Neutrophil (primary cell): ENCODE results near the gene ZNF774.

Experiments used
- H3K27ac ChIP-seq: fragments of 200-600 bp; sonication (generic); 2 replicates; pipeline ENCODE4 v1.5.1; 2016; ENCODE audit warnings: mild to moderate bottlenecking, moderate library complexity
- H3K27me3 ChIP-seq: fragments of 200-600 bp; sonication (generic); 2 replicates; pipeline ENCODE4 v1.6.0; 2016; ENCODE audit warnings: mild to moderate bottlenecking
- H3K36me3 ChIP-seq: fragments of 200-600 bp; sonication (generic); 2 replicates; pipeline ENCODE4 v1.5.1; 2017
- H3K4me1 ChIP-seq, 2 experiments: fragments of 200-600 bp in 1 of 2; sonication (generic) in 1 of 2; 1 replicate in 1 of 2; 2 replicates in 1 of 2; pipeline versions ENCODE4 v1.5.1 to v1.6.1; 2013 to 2016; ENCODE audit warnings: low read depth in 1 of 2, low read length in 1 of 2, mild to moderate bottlenecking in 1 of 2, moderate library complexity in 1 of 2; ENCODE audit not compliant: control insufficient read depth in 1 of 2, insufficient read depth in 1 of 2
- H3K4me3 ChIP-seq, 2 experiments: fragments of 200-600 bp in 1 of 2; sonication (generic) in 1 of 2; 1 replicate in 1 of 2; 2 replicates in 1 of 2; pipeline ENCODE4 v1.5.1; 2013 to 2016; ENCODE audit warnings: low read depth in 1 of 2, low read length in 1 of 2, mild to moderate bottlenecking in 1 of 2, moderate library complexity in 1 of 2
- H3K9me3 ChIP-seq: fragments of 200-600 bp; sonication (generic); 2 replicates; pipeline ENCODE4 v1.5.1; 2016
- TF ChIP-seq, protein P1 (sequence below): fragments of 200-600 bp; sonication (generic); IDR thresholded peaks from 2 replicates; pipeline ENCODE4 v1.5.1; 2016; ENCODE audit warnings: antibody characterized with exemption

ZNF774 gene

DNA sequence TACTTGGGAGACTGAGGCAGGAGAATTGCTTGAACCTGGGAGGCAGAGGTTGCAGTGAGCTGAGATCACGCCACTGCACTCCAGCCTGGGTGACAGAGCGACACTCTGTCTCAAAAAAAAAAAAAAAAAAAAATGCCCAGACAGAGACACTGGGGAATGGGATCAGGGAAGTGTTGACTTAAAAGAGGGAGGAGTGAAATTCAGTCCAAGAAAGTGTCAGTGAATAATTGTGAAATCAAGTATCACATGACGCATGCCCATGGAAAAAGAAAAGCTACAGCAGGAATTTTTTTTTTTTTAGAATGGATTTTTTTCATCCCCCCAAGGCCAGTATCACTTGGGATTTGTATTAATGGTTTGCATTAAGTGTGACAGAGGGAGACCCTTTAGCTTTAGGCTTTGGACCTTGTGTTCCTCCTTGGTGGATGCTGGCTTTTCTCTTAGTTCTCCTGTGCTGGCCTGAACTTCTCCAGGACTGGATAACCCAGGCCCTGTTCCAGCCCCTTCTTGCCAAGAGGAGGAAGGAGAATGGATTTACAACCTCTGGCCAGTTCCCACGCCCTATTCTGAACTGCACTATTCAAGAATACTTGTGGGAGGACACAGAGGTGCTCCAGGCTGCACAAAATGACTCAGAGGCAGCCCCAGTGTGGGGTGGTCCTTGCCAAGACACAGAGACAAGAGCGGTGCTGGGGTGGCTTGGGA, 36.7 kb upstream of the ZNF774 start:
- H3K9me3 ChIP-seq: no peaks in the 10 kb centered on the region
- TF ChIP-seq, protein P1, sequence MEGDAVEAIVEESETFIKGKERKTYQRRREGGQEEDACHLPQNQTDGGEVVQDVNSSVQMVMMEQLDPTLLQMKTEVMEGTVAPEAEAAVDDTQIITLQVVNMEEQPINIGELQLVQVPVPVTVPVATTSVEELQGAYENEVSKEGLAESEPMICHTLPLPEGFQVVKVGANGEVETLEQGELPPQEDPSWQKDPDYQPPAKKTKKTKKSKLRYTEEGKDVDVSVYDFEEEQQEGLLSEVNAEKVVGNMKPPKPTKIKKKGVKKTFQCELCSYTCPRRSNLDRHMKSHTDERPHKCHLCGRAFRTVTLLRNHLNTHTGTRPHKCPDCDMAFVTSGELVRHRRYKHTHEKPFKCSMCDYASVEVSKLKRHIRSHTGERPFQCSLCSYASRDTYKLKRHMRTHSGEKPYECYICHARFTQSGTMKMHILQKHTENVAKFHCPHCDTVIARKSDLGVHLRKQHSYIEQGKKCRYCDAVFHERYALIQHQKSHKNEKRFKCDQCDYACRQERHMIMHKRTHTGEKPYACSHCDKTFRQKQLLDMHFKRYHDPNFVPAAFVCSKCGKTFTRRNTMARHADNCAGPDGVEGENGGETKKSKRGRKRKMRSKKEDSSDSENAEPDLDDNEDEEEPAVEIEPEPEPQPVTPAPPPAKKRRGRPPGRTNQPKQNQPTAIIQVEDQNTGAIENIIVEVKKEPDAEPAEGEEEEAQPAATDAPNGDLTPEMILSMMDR: no peak
- H3K4me3 ChIP-seq: no peak overlapping the region
- no peak overlapping the region for H3K27ac ChIP-seq
- H3K27me3 ChIP-seq: no peaks in the 10 kb centered on the region
- peaks cover 5 to 6% of the 10 kb centered on the region in 2 experiments for H3K4me1 ChIP-seq
- no peaks in the 10 kb centered on the region for H3K36me3 ChIP-seq

- H3K4me1 ChIP-seq: peaks cover 5 to 8% of the 10 kb centered on the region in 2 experiments
- no peaks in the 10 kb centered on the region for H3K36me3 ChIP-seq
- H3K27me3 ChIP-seq: no peaks in the 10 kb centered on the region
- TF ChIP-seq, protein P1: no peak
- H3K9me3 ChIP-seq: no peaks in the 10 kb centered on the region
- no peak overlapping the region for H3K27ac ChIP-seq
- H3K4me3 ChIP-seq: no peak overlapping the region
Measured at GRCh38 chr15:90316139-90316538, 35.9 kb upstream of the ZNF774 start.

- Histone ChIP-seq H3K27me3 (no peaks in the 10 kb centered on the region), H3K4me3 (no peak overlapping the region), H3K9me3 (no peaks in the 10 kb centered on the region), H3K36me3 (no peaks in the 10 kb centered on the region), H3K4me1 (peaks cover 5 to 8% of the 10 kb centered on the region in 2 experiments), H3K27ac (no peak overlapping the region)
- TF ChIP-seq, protein P1: no peak
Measured at GRCh38 chr15:90318591-90318990, 33.5 kb upstream of the ZNF774 start.

DNA sequence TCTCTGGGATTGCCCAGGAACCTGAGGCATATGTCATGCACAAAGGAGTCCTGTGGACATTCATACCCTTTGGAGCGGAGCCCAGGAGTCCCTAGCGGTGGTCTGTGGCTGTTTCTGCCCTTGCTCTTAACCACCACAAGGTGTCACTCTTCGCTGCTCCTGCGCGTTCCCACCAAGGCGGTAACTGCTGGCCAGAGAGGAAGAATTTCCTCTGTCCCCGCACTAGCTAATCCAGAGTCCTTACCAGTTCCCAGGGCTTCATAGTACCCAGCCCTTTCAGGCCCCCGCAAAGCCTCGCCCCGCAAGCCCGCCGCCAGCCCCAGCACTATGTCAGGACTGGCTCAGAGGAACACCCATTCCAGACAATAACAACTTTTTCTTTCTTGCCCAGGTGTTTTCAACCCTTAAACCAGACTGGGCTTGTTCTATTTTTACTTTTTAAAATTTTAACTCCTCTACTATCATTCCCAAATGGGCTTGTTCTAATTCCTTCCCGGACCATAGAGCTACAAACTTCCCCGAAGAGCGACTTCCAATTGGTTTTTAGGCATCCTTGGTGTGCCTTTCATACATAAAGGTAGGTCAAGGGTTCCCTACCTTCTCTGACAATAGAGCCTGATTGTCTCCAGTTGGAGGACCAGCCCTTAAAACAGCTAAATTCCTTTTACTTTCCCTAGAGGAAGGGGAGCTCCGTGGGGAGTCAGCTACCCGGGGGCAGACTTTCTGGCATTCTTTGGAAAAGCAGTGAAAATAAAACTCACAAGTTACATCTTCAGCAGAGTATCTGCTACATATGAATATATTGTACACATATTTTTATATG, 31.8 kb upstream of the ZNF774 start:
- Histone ChIP-seq H3K36me3 (no peaks in the 10 kb centered on the region), H3K4me3 (no peak overlapping the region), H3K9me3 (no peaks in the 10 kb centered on the region), H3K27me3 (no peaks in the 10 kb centered on the region), H3K4me1 (peaks cover 5 to 8% of the 10 kb centered on the region in 2 experiments), H3K27ac (no peak overlapping the region)
- TF ChIP-seq, protein P1: peak; percentile 97

DNA sequence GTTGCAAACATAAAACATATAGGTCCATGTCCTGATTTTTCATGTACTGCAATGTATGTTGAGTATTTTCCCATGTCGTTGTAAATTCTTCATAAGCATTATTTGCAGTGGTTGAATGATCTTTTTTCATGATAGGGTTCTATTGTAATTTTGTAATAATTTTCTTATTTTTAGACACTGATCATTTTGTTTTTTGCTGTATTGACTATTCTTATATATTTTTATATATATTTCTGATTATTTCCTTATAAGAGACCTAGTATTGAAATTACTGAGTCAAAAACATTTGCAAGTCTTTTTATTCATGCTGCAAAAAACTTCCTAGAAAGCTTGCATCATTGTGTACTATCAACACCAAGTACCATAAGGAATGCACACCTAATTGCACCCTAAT, 31.2 kb upstream of the ZNF774 start:
- H3K9me3 ChIP-seq: no peaks in the 10 kb centered on the region
- no peaks in the 10 kb centered on the region for H3K27me3 ChIP-seq
- no peak overlapping the region for H3K27ac ChIP-seq
- H3K4me1 ChIP-seq: peaks cover 5 to 8% of the 10 kb centered on the region in 2 experiments
- H3K4me3 ChIP-seq: no peak overlapping the region
- no peaks in the 10 kb centered on the region for H3K36me3 ChIP-seq
- TF ChIP-seq, protein P1: no peak
